H1 (cell line): ENCODE results near the gene VPS18. TPM values are rescaled to one million over a fixed set of nuclear protein-coding genes. Genes with fewer than 3 reads are reported as not detected.

Experiments used
- CTCF ChIA-PET: fragments of 300-600 bp; sonication (Branson Sonifier 250); formaldehyde crosslinking; loops from one replicate; lab custom pipeline; 2021; ENCODE audit not compliant: partially characterized antibody; lab: Charles Lee
- POLR2A ChIA-PET: fragments of 300-600 bp; sonication (Branson Sonifier 250); formaldehyde crosslinking; loops from one replicate; lab custom pipeline; 2021; ENCODE audit warnings: inconsistent platforms; ENCODE audit not compliant: partially characterized antibody; lab: Charles Lee
- DNase-seq, 2 experiments: peaks; one replicate each; pipeline versions ENCODE4 v3.0.0 to v3.0.0-alpha.2; 2010 to 2022; ENCODE audit warnings: low spot score in 2 of 2, low read depth in 1 of 2, mixed read lengths in 1 of 2
- FAIRE-seq: peaks from 2 replicates; lab custom pipeline; 2011; peaks lifted over from hg19 to GRCh38; lab: Jason Lieb, UNC
- H2AFZ ChIP-seq: 2 replicates; pipeline ENCODE4 v1.8.1; 2012; ENCODE audit warnings: low read length, inconsistent platforms
- H2AK5ac ChIP-seq: 2 replicates; pipeline ENCODE4 v1.6.1; 2013; ENCODE audit warnings: low read depth, low read length
- H2BK120ac ChIP-seq: replicated peaks from 2 replicates; pipeline ENCODE3; 2013; ENCODE audit warnings: low read depth, low read length, inconsistent platforms
- H2BK12ac ChIP-seq: 2 replicates; pipeline ENCODE4 v1.6.1; 2013; ENCODE audit warnings: low read depth, low read length
- H2BK15ac ChIP-seq: 2 replicates; pipeline ENCODE4 v1.6.1; 2013; ENCODE audit warnings: low read length
- H2BK20ac ChIP-seq: 2 replicates; pipeline ENCODE4 v1.6.1; 2013; ENCODE audit warnings: low read length
- H2BK5ac ChIP-seq: 2 replicates; pipeline ENCODE4 v1.6.1; 2013; ENCODE audit warnings: low read depth, low read length
- H3K14ac ChIP-seq: 2 replicates; pipeline ENCODE4 v1.6.1; 2013; ENCODE audit warnings: inconsistent platforms; ENCODE audit not compliant: insufficient read length
- H3K18ac ChIP-seq: 2 replicates; pipeline ENCODE4 v1.6.1; 2013; ENCODE audit warnings: low read length; ENCODE audit errors: extremely low read depth
- H3K23ac ChIP-seq: 2 replicates; pipeline ENCODE4 v1.6.1; 2013; ENCODE audit warnings: inconsistent platforms; ENCODE audit not compliant: insufficient read length
- H3K23me2 ChIP-seq: 2 replicates; pipeline ENCODE4 v1.6.1; 2013; ENCODE audit warnings: low read depth, low read length
- H3K27ac ChIP-seq: 2 replicates; pipeline ENCODE4 v1.6.1; 2011; ENCODE audit warnings: low read depth, low read length, inconsistent platforms
- H3K27me3 ChIP-seq, 4 experiments: replicated peaks in 1 of 4; 1 replicate in 1 of 4; 2 replicates in 3 of 4; pipeline versions ENCODE4 v1.6.1 to v1.8.1; 2011 to 2013; ENCODE audit warnings: low read length in 3 of 4, mild to moderate bottlenecking in 3 of 4, inconsistent platforms in 2 of 4, mixed read lengths in 2 of 4, moderate library complexity in 1 of 4; ENCODE audit not compliant: control insufficient read depth in 3 of 4, insufficient read depth in 3 of 4; ENCODE audit errors: extremely low read depth in 1 of 4
- H3K36me3 ChIP-seq, 4 experiments: 2 replicates each; pipeline versions ENCODE4 v1.6.1 to v1.8.1; 2011 to 2013; ENCODE audit warnings: mild to moderate bottlenecking in 4 of 4, low read length in 3 of 4, moderate library complexity in 2 of 4, control low read depth in 1 of 4, inconsistent platforms in 1 of 4; ENCODE audit not compliant: insufficient read depth in 4 of 4, control insufficient read depth in 2 of 4
- H3K4ac ChIP-seq: replicated peaks from 2 replicates; pipeline ENCODE3; 2013; ENCODE audit warnings: low read length, low read depth, mixed read lengths, inconsistent platforms; ENCODE audit not compliant: insufficient read length
- H3K4me1 ChIP-seq, 4 experiments: replicated peaks in 1 of 4; 1 replicate in 1 of 4; 2 replicates in 3 of 4; pipeline versions ENCODE4 v1.6.1 to v1.8.1; 2011 to 2013; ENCODE audit warnings: low read length in 3 of 4, inconsistent platforms in 2 of 4, mixed read lengths in 1 of 4; ENCODE audit not compliant: insufficient read depth in 4 of 4, control insufficient read depth in 3 of 4
- H3K4me2 ChIP-seq, 2 experiments: 2 replicates each; pipeline versions ENCODE4 v1.6.1 to v1.8.1; 2011 to 2013; ENCODE audit warnings: low read depth in 2 of 2, low read length in 2 of 2, control low read depth in 1 of 2, inconsistent platforms in 1 of 2, mild to moderate bottlenecking in 1 of 2; ENCODE audit not compliant: insufficient read depth in 1 of 2
- H3K4me3 ChIP-seq, 4 experiments: fragments of 200-600, 300-600 bp in 1 of 4; sonication (generic), shearing (Covaris generic), sonication (Bioruptor Twin) in 1 of 4; 2 replicates each; pipeline versions ENCODE4 v1.5.1 to v1.8.1; 2011 to 2016; ENCODE audit warnings: low read length in 4 of 4, low read depth in 3 of 4, control low read depth in 2 of 4, inconsistent platforms in 2 of 4, mild to moderate bottlenecking in 2 of 4, mixed read lengths in 1 of 4, moderate library complexity in 1 of 4; ENCODE audit not compliant: insufficient read depth in 2 of 4; ENCODE audit errors: extremely low read depth in 1 of 4
- H3K56ac ChIP-seq: replicated peaks from 2 replicates; pipeline ENCODE3; 2013; ENCODE audit warnings: low read depth, mild to moderate bottlenecking, mixed read lengths, low read length, inconsistent platforms; ENCODE audit not compliant: insufficient read length
- H3K79me1 ChIP-seq: 2 replicates; pipeline ENCODE4 v1.6.1; 2013; ENCODE audit warnings: low read depth, low read length, control low read depth
- H3K79me2 ChIP-seq, 2 experiments: 2 replicates each; pipeline versions ENCODE4 v1.6.1 to v1.8.1; 2012 to 2013; ENCODE audit warnings: low read length in 2 of 2, mild to moderate bottlenecking in 2 of 2, inconsistent platforms in 1 of 2; ENCODE audit not compliant: insufficient read depth in 2 of 2, control insufficient read depth in 1 of 2
- H3K9ac ChIP-seq, 4 experiments: replicated peaks in 1 of 4; 1 replicate in 1 of 4; 2 replicates in 3 of 4; pipeline versions ENCODE4 v1.6.1 to v1.8.1; 2011 to 2013; ENCODE audit warnings: low read depth in 3 of 4, low read length in 3 of 4, control low read depth in 2 of 4, mild to moderate bottlenecking in 2 of 4, moderate library complexity in 2 of 4, inconsistent platforms in 1 of 4; ENCODE audit errors: extremely low read depth in 1 of 4
- H3K9me3 ChIP-seq, 2 experiments: 2 replicates each; pipeline versions ENCODE4 v1.6.1 to v1.8.1; 2012 to 2013; ENCODE audit warnings: mild to moderate bottlenecking in 2 of 2, moderate library complexity in 2 of 2, control low read depth in 1 of 2, inconsistent platforms in 1 of 2, low read depth in 1 of 2, low read length in 1 of 2, mixed read lengths in 1 of 2; ENCODE audit not compliant: insufficient read depth in 2 of 2
- H4K20me1 ChIP-seq, 2 experiments: replicated peaks in 1 of 2; 2 replicates each; pipeline versions ENCODE3 to v1.8.1; 2011 to 2013; ENCODE audit warnings: inconsistent platforms in 2 of 2, low read length in 2 of 2, mild to moderate bottlenecking in 1 of 2; ENCODE audit not compliant: insufficient read depth in 2 of 2, control insufficient read depth in 1 of 2
- H4K5ac ChIP-seq: 2 replicates; pipeline ENCODE4 v1.6.1; 2013; ENCODE audit warnings: low read length, low read depth, mixed read lengths, inconsistent platforms; ENCODE audit not compliant: insufficient read length
- H4K8ac ChIP-seq: 2 replicates; pipeline ENCODE4 v1.8.0; 2013; ENCODE audit warnings: mild to moderate bottlenecking, moderate library complexity, low read length, inconsistent platforms; ENCODE audit not compliant: insufficient read depth; ENCODE audit errors: extremely low read depth
- H4K91ac ChIP-seq: replicated peaks from 2 replicates; pipeline ENCODE3; 2013; ENCODE audit warnings: low read length, mixed read lengths, inconsistent platforms; ENCODE audit not compliant: insufficient read length
- ASH2L ChIP-seq: fragments of 200-600, 300-600 bp; sonication (generic); IDR thresholded peaks from one replicate; pipeline ENCODE4 v1.7.1; 2017; ENCODE audit warnings: low read length
- CHD2 ChIP-seq: IDR thresholded peaks from 2 replicates; pipeline ENCODE4 v1.6.1; 2012; ENCODE audit warnings: low read length, improper control_type of control experiment
- CREB1 ChIP-seq: IDR thresholded peaks from 2 replicates; pipeline ENCODE4 v1.6.1; 2012; ENCODE audit warnings: inconsistent platforms
- SIN3A ChIP-seq, 2 experiments: IDR thresholded peaks in 1 of 2; conservative IDR thresholded peaks in 1 of 2; 2 replicates each; pipeline ENCODE4 v1.6.1; 2011 to 2012; ENCODE audit warnings: low read length in 2 of 2, improper control_type of control experiment in 1 of 2, low read depth in 1 of 2, mild to moderate bottlenecking in 1 of 2
- SP4 ChIP-seq: IDR thresholded peaks from 2 replicates; pipeline ENCODE4 v1.6.1; 2012; ENCODE audit warnings: low read length, inconsistent platforms
- TAF1 ChIP-seq: IDR thresholded peaks from 2 replicates; pipeline ENCODE4 v1.6.1; 2011; ENCODE audit warnings: mild to moderate bottlenecking, low read depth, low read length
- TAF7 ChIP-seq: optimal IDR thresholded peaks from 2 replicates; pipeline ENCODE3; 2011; ENCODE audit warnings: low read depth, mild to moderate bottlenecking, inconsistent platforms, low read length, moderate library complexity, borderline replicate concordance
- TBP ChIP-seq: IDR thresholded peaks from 2 replicates; pipeline ENCODE4 v1.6.1; 2011; ENCODE audit warnings: low read depth, low read length, improper control_type of control experiment
- WGBS, 2 experiments: shearing (Covaris generic) in 1 of 2; methylation state at CpG; one replicate each; pipeline versions ENCODE4 v1.1.6 to v1.1.7; 2013 to 2015; ENCODE audit warnings: low lambda C conversion rate in 2 of 2, mixed read lengths in 2 of 2, inconsistent platforms in 1 of 2, low coverage in 1 of 2, missing lambda C conversion rate in 1 of 2; ENCODE audit not compliant: insufficient replicate concordance in 2 of 2, insufficient coverage in 1 of 2, insufficient read length in 1 of 2; ENCODE audit errors: extremely low coverage in 1 of 2, missing lambda C conversion rate in 1 of 2; 5-methylcytosine and 5-hydroxymethylcytosine counted together
- polyA plus RNA-seq, 7 experiments: library from polyadenylated mRNA; depleted of rRNA in 3 of 7; stranded (reverse) in 5 of 7; unstranded in 2 of 7; fragments of >200 nt in 5 of 7; fragments of 200-250 nt in 2 of 7; gene quantifications; 1 replicate in 5 of 7; 2 replicates in 1 of 7; 4 replicates in 1 of 7; pipeline versions ENCODE4 v1.2.1 to v1.2.3, GENCODE V29; 2011 to 2013; ENCODE audit warnings: missing spikeins in 2 of 7, mixed read lengths in 2 of 7
- total RNA-seq: library from RNA; stranded (reverse); fragmentation: NEBNext Ultra II Directional; extraction: Animal tissue kit (Norgen Biotek cat#: 25700); gene quantifications from 2 replicates; pipeline ENCODE4 v1.2.1, GENCODE V29; 2021

The VPS18 gene
- total and polyA plus RNA-seq, 2 of the 8 experiments (the other 6 are each of a cell fraction or from before 2014, with no cell fraction given) = 28.9 to 32.7 TPM

DNA sequence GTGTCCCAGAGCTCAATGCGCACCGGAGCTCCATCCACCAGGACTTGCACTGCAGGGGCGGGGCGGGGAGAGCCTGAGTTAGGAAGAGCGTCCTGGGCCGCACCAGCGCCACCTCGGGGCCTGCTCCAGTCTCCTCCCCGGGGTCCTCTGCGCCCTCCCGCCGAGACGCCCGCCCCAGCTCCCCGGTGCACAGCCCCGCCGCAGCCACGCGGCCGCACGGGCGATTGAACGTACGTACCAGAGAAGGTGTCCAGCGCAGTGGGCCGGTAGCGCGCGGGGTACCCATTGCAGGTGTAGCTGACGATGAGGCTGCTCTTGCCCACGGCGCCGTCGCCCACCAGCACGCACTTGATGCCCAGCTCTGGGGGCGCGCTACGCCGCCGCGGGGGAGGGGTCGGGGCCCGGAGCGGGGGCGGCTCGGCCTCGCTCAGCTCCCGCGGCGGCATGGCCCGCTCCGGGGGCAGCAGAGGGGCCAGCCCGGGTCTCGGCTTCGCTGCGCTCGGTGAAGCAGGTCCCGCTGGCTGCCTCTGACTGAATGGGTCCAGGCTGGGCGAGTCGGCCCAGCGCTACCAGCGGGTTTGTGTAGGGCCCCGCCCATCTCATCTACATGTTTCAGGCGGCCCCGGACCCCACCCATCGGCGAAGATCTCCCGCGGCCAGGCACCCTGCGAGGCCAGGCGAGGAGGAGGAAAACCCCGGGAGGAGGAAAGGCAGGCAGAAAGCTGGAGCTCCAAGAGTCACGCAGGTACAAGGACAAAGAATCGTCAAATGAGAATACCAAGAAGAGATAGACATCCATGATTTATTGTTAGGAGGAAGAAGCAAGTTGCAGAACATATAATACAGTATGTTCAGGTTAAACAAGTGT lies 20.3 kb upstream of the VPS18 start, which contains the start of gene RHOV:
Gene RHOV, minus strand, starts transcription at position 541 of the 868 bp plus-strand sequence. Its CDS starts 95 bp downstream, at position 446.
- Histone ChIP-seq H4K8ac (peak within 1 kb of the TSS; percentile 81; the same call in 1 of the 2 replicates), H3K27ac (no peak within 1 kb of the TSS), H3K18ac (peak within 1 kb of the TSS; percentile 71), H3K4me1 (peaks cover 0 to 18% (median 12%) of the 10 kb centered on the region in 4 experiments; a peak in 6 of 7 replicates), H3K23me2 (no peaks in the 10 kb centered on the region), H3K4ac (no peak within 1 kb of the TSS), H3K14ac (no peak within 1 kb of the TSS), H4K20me1 (no peaks in the 10 kb centered on the region), H3K23ac (no peak within 1 kb of the TSS), H4K5ac (peak within 1 kb of the TSS; percentile 65), H2BK12ac (peak within 1 kb of the TSS; percentile 75; the same call in 1 of the 2 replicates), H2BK120ac (no peak within 1 kb of the TSS), H3K9ac (no peak within 1 kb of the TSS), H3K27me3 (0 out of 7 replicates have a peak, but pooled peaks cover 0 to 2% (median 0%) of the 10 kb centered on the region in 4 experiments), H2BK5ac (peak within 1 kb of the TSS; percentile 71; the same call in 1 of the 2 replicates), H2BK20ac (0 out of 2 replicates have a peak within 1 kb of the TSS, but pooled peaks have one; percentile 48), H3K79me2 (no peaks in the 10 kb centered on the region), H3K36me3 (no peaks in the 10 kb centered on the region), H3K79me1 (no peaks in the 10 kb centered on the region), H3K4me3 (peak within 1 kb of the TSS; percentile 45 to 70 (median 58)), H2AFZ (peak within 1 kb of the TSS; percentile 21; the same call in 1 of the 2 replicates), H3K4me2 (peak within 1 kb of the TSS; percentile 54 to 95), H3K9me3 (no peaks in the 10 kb centered on the region), H2AK5ac (no peak within 1 kb of the TSS), H3K56ac (no peak within 1 kb of the TSS), H4K91ac (peak within 1 kb of the TSS; percentile 29), H2BK15ac (0 out of 2 replicates have a peak within 1 kb of the TSS, but pooled peaks have one; percentile 88)
- DNase-seq = peak; percentile 51 to 87
- 3% methylated on average over 25 of the region's 74 CpGs; no CpG with 5 or more reads in 1 of the 2 experiments for WGBS, 2 experiments
- POLR2A ChIA-PET = interaction anchor here (0.7 to 2.2 kb wide), 15 partner anchors 13 to 92 kb away, joined by 3 to 9 read pairs (median 3); partner anchors contain the start of genes CHAC1, SPINT1 and VPS18
- FAIRE-seq = no peak
- CTCF ChIA-PET = interaction anchor here (0.6 to 7.8 kb wide), 16 partner anchors 21 to 162 kb away, joined by 3 to 51 read pairs (median 3); partner anchors contain the start of genes DLL4, DNAJC17, GCHFR and VPS18
- TF ChIP-seq SIN3A (conservative IDR thresholded peaks at IDR 0.05 in 1 of 2, IDR thresholded peaks at IDR 0.05 in 1 of 2; ENCODE audit: low read depth in 1 of 2, low read length in 2 of 2) (0 out of 4 replicates have a peak, but pooled peaks have one; percentile 18 to 19), TAF1 (peak; percentile 93), CHD2 (no peak), TBP (peak; percentile 83), TAF7 (peak; percentile 53), ASH2L (peak; percentile 41), SP4 (no peak), CREB1 (peak; percentile 18; the same call in 1 of the 2 replicates)
